Ishikawa (cell line): ENCODE measurements around the gene GAS7.

Experiments
- CEBPB ChIP-seq: IDR thresholded peaks from 2 replicates; pipeline ENCODE4 v1.6.1; 2012
- EP300 ChIP-seq: IDR thresholded peaks from 2 replicates; pipeline ENCODE4 v1.6.1; 2012; ENCODE audit warnings: borderline replicate concordance
- REST ChIP-seq: IDR thresholded peaks from 2 replicates; pipeline ENCODE4 v1.6.1; 2012; ENCODE audit warnings: low read depth, mild to moderate bottlenecking
- TEAD4 ChIP-seq: IDR thresholded peaks from 2 replicates; pipeline ENCODE4 v1.6.1; 2012

GRCh38 chr17:9913476-9913875 is 284.9 kb downstream of the GAS7 start:
- TF ChIP-seq REST = no peak
- no peak for TF ChIP-seq TEAD4
- TF ChIP-seq EP300 = no peak
- TF ChIP-seq CEBPB = no peak
